ENCODE results near the gene NIPBL.
"Not testable (repeated sequence)": the region's sequence is repeated elsewhere in the genome, so short reads cannot be mapped to it uniquely, and the experiment has no call there.

The NIPBL gene

GRCh38 chr5:36902353-36902752, 25.8 kb downstream of the NIPBL start:
- H3K4me3 ChIP-seq (ENCODE audit: low read length in 2 of 2), result no peak overlapping the region
- no peaks in the 10 kb centered on the region for H3K4me1 ChIP-seq (ENCODE audit: control insufficient read depth, insufficient read depth, low read length)
- H3K27me3 ChIP-seq (ENCODE audit: control insufficient read depth in 1 of 2, insufficient read depth in 2 of 2, low read length in 2 of 2), result no peaks in the 10 kb centered on the region
- H3K27ac ChIP-seq (ENCODE audit: low read length), result no peak overlapping the region
- H3K9me3 ChIP-seq (ENCODE audit: control insufficient read depth in 2 of 2, low read length in 2 of 2), result no peaks in the 10 kb centered on the region
- no peaks in the 10 kb centered on the region for H3K36me3 ChIP-seq (ENCODE audit: control insufficient read depth in 2 of 2, insufficient read depth in 2 of 2, low read length in 2 of 2)
- H3K9ac ChIP-seq (ENCODE audit: low read length in 2 of 2), result no peak overlapping the region

- no peaks in the 10 kb centered on the region for H3K36me3 ChIP-seq (ENCODE audit: control insufficient read depth in 2 of 2, insufficient read depth in 2 of 2, low read length in 2 of 2)
- no peaks in the 10 kb centered on the region for H3K9me3 ChIP-seq (ENCODE audit: control insufficient read depth in 2 of 2, low read length in 2 of 2)
- H3K27ac ChIP-seq (ENCODE audit: low read length), result no peak overlapping the region
- H3K4me1 ChIP-seq (ENCODE audit: control insufficient read depth, insufficient read depth, low read length), result no peaks in the 10 kb centered on the region
- H3K27me3 ChIP-seq (ENCODE audit: control insufficient read depth in 1 of 2, insufficient read depth in 2 of 2, low read length in 2 of 2), result no peaks in the 10 kb centered on the region
- H3K9ac ChIP-seq (ENCODE audit: low read length in 2 of 2), result no peak overlapping the region
- no peak overlapping the region for H3K4me3 ChIP-seq (ENCODE audit: low read length in 2 of 2)
Measured at GRCh38 chr5:36904677-36905076, 28.1 kb downstream of the NIPBL start.

DNA sequence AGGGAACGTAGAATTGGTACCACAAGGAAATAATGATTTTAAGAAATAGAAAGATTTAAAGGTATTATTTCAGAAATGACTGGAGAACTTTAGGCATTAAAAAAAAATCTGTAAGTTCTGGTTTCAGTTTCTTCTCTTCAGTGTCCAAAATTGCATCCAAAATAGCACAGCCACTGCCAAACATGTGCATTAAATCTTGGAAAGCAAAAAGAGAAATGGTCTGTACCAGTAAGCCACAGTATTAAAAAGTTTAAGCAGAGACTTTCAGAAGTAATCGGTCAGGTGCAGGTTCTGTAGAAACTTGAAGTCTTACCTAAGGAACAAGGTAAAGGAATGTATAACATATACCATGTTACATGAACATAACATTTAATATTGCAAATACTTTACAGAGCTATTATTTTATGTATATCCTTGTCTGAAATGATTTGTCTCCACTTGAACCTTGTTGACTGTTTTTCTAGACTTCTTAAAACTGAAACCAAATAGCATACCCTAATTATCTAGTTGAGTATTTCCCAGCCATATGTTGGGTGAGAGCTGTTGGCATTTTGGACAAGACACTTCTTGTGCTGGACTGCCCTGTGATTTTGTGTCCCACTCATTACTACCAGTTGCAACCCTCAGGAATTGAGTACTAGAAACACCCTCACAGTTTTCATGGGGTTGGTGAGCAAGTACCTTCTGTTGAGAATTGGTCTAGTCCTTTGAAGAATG, 32.1 kb downstream of the NIPBL start:
- Histone ChIP-seq H3K4me1 (ENCODE audit: control insufficient read depth, insufficient read depth, low read length) (no peaks in the 10 kb centered on the region), H3K27me3 (ENCODE audit: control insufficient read depth in 1 of 2, insufficient read depth in 2 of 2, low read length in 2 of 2) (no peaks in the 10 kb centered on the region), H3K36me3 (ENCODE audit: control insufficient read depth in 2 of 2, insufficient read depth in 2 of 2, low read length in 2 of 2) (no peaks in the 10 kb centered on the region), H3K9ac (ENCODE audit: low read length in 2 of 2) (no peak overlapping the region), H3K4me3 (ENCODE audit: low read length in 2 of 2) (no peak overlapping the region), H3K27ac (ENCODE audit: low read length) (no peak overlapping the region), H3K9me3 (ENCODE audit: control insufficient read depth in 2 of 2, low read length in 2 of 2) (no peaks in the 10 kb centered on the region)

DNA sequence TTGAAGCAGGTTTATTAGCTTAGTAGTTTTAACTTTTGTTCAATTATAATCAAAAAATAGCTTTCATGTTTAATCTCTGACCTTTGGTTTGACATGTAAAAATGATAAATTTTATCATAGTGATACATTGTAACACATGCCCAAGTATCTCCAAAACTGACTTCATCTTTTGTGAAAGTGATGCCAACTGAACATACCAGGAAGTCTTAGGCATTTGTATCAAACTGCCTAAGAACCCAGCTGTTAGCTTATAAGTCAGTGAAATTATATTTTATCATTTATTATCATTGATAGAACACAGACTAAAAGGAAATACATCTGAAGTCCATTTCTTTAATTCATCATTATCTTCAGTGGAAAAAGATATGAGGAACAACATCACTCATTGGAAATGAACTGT, 39.1 kb downstream of the NIPBL start:
- H3K9me3 ChIP-seq (ENCODE audit: control insufficient read depth in 2 of 2, low read length in 2 of 2), result no peaks in the 10 kb centered on the region
- H3K36me3 ChIP-seq (ENCODE audit: control insufficient read depth in 2 of 2, insufficient read depth in 2 of 2, low read length in 2 of 2), result no peaks in the 10 kb centered on the region
- no peak overlapping the region for H3K9ac ChIP-seq (ENCODE audit: low read length in 2 of 2)
- no peak overlapping the region for H3K27ac ChIP-seq (ENCODE audit: low read length)
- H3K4me1 ChIP-seq (ENCODE audit: control insufficient read depth, insufficient read depth, low read length), result no peaks in the 10 kb centered on the region
- no peak overlapping the region for H3K4me3 ChIP-seq (ENCODE audit: low read length in 2 of 2)
- no peaks in the 10 kb centered on the region for H3K27me3 ChIP-seq (ENCODE audit: control insufficient read depth in 1 of 2, insufficient read depth in 2 of 2, low read length in 2 of 2)

DNA sequence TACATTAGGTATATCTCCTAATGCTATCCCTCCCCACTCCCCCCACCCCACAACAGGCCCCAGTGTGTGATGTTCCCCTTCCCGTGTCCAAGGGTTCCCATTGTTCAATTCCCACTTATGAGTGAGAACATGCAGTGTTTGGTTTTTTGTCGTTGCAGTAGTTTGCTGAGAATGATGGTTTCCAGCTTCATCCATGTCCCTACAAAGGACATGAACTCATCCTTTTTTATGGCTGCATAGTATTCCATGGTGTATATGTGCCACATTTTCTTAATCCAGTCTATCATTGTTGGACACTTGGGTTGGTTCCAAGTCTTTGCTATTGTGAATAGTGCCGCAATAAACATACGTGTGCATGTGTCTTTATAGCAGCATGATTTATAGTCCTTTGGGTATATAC, 40.0 kb downstream of the NIPBL start:
- not testable (repeated sequence) for H3K27ac ChIP-seq (ENCODE audit: low read length); H3K9ac ChIP-seq (ENCODE audit: low read length in 2 of 2); H3K4me1 ChIP-seq (ENCODE audit: control insufficient read depth, insufficient read depth, low read length); H3K27me3 ChIP-seq (ENCODE audit: control insufficient read depth in 1 of 2, insufficient read depth in 2 of 2, low read length in 2 of 2); H3K36me3 ChIP-seq (ENCODE audit: control insufficient read depth in 2 of 2, insufficient read depth in 2 of 2, low read length in 2 of 2); H3K4me3 ChIP-seq (ENCODE audit: low read length in 2 of 2); H3K9me3 ChIP-seq (ENCODE audit: control insufficient read depth in 2 of 2, low read length in 2 of 2)

GRCh38 chr5:36917358-36917757, 40.8 kb downstream of the NIPBL start:
- not testable (repeated sequence) for H3K4me3 ChIP-seq (ENCODE audit: low read length in 2 of 2); H3K9ac ChIP-seq (ENCODE audit: low read length in 2 of 2); H3K4me1 ChIP-seq (ENCODE audit: control insufficient read depth, insufficient read depth, low read length); H3K27ac ChIP-seq (ENCODE audit: low read length); H3K9me3 ChIP-seq (ENCODE audit: control insufficient read depth in 2 of 2, low read length in 2 of 2); H3K27me3 ChIP-seq (ENCODE audit: control insufficient read depth in 1 of 2, insufficient read depth in 2 of 2, low read length in 2 of 2); H3K36me3 ChIP-seq (ENCODE audit: control insufficient read depth in 2 of 2, insufficient read depth in 2 of 2, low read length in 2 of 2)

DNA sequence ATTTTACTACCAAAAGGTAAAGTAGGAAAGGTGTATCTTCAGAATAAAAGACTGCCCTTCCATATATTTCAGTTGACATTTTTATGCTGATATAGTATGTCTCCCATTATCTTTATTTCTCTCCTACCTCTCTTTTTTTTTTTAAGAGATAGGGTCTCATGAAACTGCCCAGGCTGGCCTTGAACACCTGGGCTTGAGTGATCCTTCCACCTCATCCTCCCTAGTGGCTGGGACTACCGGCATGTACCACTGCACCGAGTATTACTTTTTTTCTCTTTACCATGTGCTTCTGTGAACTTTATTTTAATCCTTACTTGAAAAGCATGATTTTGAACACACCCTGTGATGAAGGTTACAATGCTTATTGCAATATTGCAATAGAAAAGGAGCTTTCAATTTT, 42.7 kb downstream of the NIPBL start:
- Histone ChIP-seq H3K36me3 (ENCODE audit: control insufficient read depth in 2 of 2, insufficient read depth in 2 of 2, low read length in 2 of 2) (no peaks in the 10 kb centered on the region), H3K4me3 (ENCODE audit: low read length in 2 of 2) (no peak overlapping the region), H3K27ac (ENCODE audit: low read length) (no peak overlapping the region), H3K9me3 (ENCODE audit: control insufficient read depth in 2 of 2, low read length in 2 of 2) (no peaks in the 10 kb centered on the region), H3K9ac (ENCODE audit: low read length in 2 of 2) (no peak overlapping the region), H3K4me1 (ENCODE audit: control insufficient read depth, insufficient read depth, low read length) (no peaks in the 10 kb centered on the region), H3K27me3 (ENCODE audit: control insufficient read depth in 1 of 2, insufficient read depth in 2 of 2, low read length in 2 of 2) (no peaks in the 10 kb centered on the region)

- no peak overlapping the region for H3K4me3 ChIP-seq (ENCODE audit: low read length in 2 of 2)
- no peak overlapping the region for H3K9ac ChIP-seq (ENCODE audit: low read length in 2 of 2)
- no peaks in the 10 kb centered on the region for H3K36me3 ChIP-seq (ENCODE audit: control insufficient read depth in 2 of 2, insufficient read depth in 2 of 2, low read length in 2 of 2)
- H3K27ac ChIP-seq (ENCODE audit: low read length), result no peak overlapping the region
- H3K27me3 ChIP-seq (ENCODE audit: control insufficient read depth in 1 of 2, insufficient read depth in 2 of 2, low read length in 2 of 2), result no peaks in the 10 kb centered on the region
- no peaks in the 10 kb centered on the region for H3K9me3 ChIP-seq (ENCODE audit: control insufficient read depth in 2 of 2, low read length in 2 of 2)
- no peaks in the 10 kb centered on the region for H3K4me1 ChIP-seq (ENCODE audit: control insufficient read depth, insufficient read depth, low read length)
Measured at GRCh38 chr5:36919650-36920049, 43.1 kb downstream of the NIPBL start.

DNA sequence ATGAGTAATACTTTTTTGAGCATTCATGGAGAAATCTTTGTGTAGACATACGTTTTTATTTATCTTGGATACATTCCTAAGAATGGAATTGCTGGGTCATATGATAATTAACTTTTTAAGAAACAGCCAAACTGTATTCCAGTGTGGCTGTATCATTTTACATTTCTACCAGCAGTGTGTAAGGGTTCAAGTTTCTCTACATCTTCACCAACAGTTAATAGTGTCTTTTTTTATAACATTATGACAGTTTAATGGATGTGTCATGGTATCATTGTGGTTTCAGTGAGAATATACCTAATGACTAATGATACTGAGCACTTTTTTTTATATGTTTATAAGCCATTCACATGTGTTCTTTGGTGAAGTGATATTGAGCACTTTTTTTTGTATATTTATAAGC, 52.4 kb downstream of the NIPBL start:
- Histone ChIP-seq H3K27ac (ENCODE audit: low read length) (no peak overlapping the region), H3K9ac (ENCODE audit: low read length in 2 of 2) (no peak overlapping the region), H3K36me3 (ENCODE audit: control insufficient read depth in 2 of 2, insufficient read depth in 2 of 2, low read length in 2 of 2) (no peaks in the 10 kb centered on the region), H3K27me3 (ENCODE audit: control insufficient read depth in 1 of 2, insufficient read depth in 2 of 2, low read length in 2 of 2) (no peaks in the 10 kb centered on the region), H3K4me3 (ENCODE audit: low read length in 2 of 2) (no peak overlapping the region), H3K9me3 (ENCODE audit: control insufficient read depth in 2 of 2, low read length in 2 of 2) (no peaks in the 10 kb centered on the region), H3K4me1 (ENCODE audit: control insufficient read depth, insufficient read depth, low read length) (no peaks in the 10 kb centered on the region)

DNA sequence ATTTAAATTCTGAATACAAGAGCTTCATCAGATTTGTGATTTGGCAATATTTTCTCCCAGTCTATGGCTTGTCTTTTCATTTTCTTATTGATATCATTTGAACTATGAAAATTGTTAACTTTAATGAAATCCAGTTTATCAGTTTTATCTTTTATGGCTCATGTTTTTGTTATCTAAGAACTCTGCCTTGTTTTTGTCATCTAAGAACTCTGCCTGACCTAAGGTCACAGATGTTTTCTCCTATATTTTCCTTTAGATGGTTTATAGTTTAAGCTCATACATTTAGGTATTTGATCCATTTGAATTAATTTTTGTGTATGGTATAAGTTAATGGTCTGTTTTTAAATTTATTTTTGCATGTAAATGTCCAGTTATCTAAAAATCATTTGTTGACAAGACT, 52.9 kb downstream of the NIPBL start:
- H3K4me1 ChIP-seq (ENCODE audit: control insufficient read depth, insufficient read depth, low read length), result no peaks in the 10 kb centered on the region
- H3K36me3 ChIP-seq (ENCODE audit: control insufficient read depth in 2 of 2, insufficient read depth in 2 of 2, low read length in 2 of 2), result no peaks in the 10 kb centered on the region
- no peak overlapping the region for H3K27ac ChIP-seq (ENCODE audit: low read length)
- H3K4me3 ChIP-seq (ENCODE audit: low read length in 2 of 2), result no peak overlapping the region
- H3K9ac ChIP-seq (ENCODE audit: low read length in 2 of 2), result no peak overlapping the region
- H3K9me3 ChIP-seq (ENCODE audit: control insufficient read depth in 2 of 2, low read length in 2 of 2), result no peaks in the 10 kb centered on the region
- no peaks in the 10 kb centered on the region for H3K27me3 ChIP-seq (ENCODE audit: control insufficient read depth in 1 of 2, insufficient read depth in 2 of 2, low read length in 2 of 2)

- no peak overlapping the region for H3K4me3 ChIP-seq (ENCODE audit: low read length in 2 of 2)
- no peaks in the 10 kb centered on the region for H3K27me3 ChIP-seq (ENCODE audit: control insufficient read depth in 1 of 2, insufficient read depth in 2 of 2, low read length in 2 of 2)
- H3K9ac ChIP-seq (ENCODE audit: low read length in 2 of 2), result no peak overlapping the region
- no peaks in the 10 kb centered on the region for H3K9me3 ChIP-seq (ENCODE audit: control insufficient read depth in 2 of 2, low read length in 2 of 2)
- no peaks in the 10 kb centered on the region for H3K4me1 ChIP-seq (ENCODE audit: control insufficient read depth, insufficient read depth, low read length)
- H3K27ac ChIP-seq (ENCODE audit: low read length), result no peak overlapping the region
- no peaks in the 10 kb centered on the region for H3K36me3 ChIP-seq (ENCODE audit: control insufficient read depth in 2 of 2, insufficient read depth in 2 of 2, low read length in 2 of 2)
Measured at GRCh38 chr5:36932056-36932455, 55.5 kb downstream of the NIPBL start.
